Neural progenitor cell (in vitro differentiated cells): ENCODE measurements around the gene PLXDC2. TPM values are rescaled to one million over a fixed set of nuclear protein-coding genes. Genes with fewer than 3 reads are reported as not detected.
A peak's percentile ranks its signal among the peaks of the same experiment; 100 is the strongest.

Experiments
- DNase-seq: peaks from one replicate; pipeline ENCODE4 v3.0.0-alpha.2; 2016; ENCODE audit warnings: low spot score
- H2AFZ ChIP-seq: fragments of 200-600 bp; sonication (generic); replicated peaks from 2 replicates; pipeline ENCODE4 v1.6.1; 2016; ENCODE audit warnings: antibody characterized with exemption
- H3F3A ChIP-seq: fragments of 200-600 bp; sonication (generic); 2 replicates; pipeline ENCODE4 v1.6.1; 2016; ENCODE audit warnings: antibody characterized with exemption, low read depth
- H3K27ac ChIP-seq: fragments of 200-600 bp; sonication (generic); 2 replicates; pipeline ENCODE4 v1.5.1; 2016; ENCODE audit warnings: mild to moderate bottlenecking
- H3K27me3 ChIP-seq: fragments of 200-600 bp; sonication (generic); 2 replicates; pipeline ENCODE4 v1.6.1; 2016; ENCODE audit warnings: mild to moderate bottlenecking, moderate library complexity
- H3K36me3 ChIP-seq: fragments of 200-600 bp; sonication (generic); 2 replicates; pipeline ENCODE4 v1.5.1; 2016
- H3K4me1 ChIP-seq: fragments of 200-600 bp; sonication (generic); 2 replicates; pipeline ENCODE4 v1.6.1; 2016; ENCODE audit warnings: mixed run types
- H3K4me2 ChIP-seq: fragments of 200-600 bp; sonication (generic); 2 replicates; pipeline ENCODE4 v1.6.1; 2016
- H3K4me3 ChIP-seq: fragments of 200-600 bp; sonication (generic); 2 replicates; pipeline ENCODE4 v1.5.1; 2016
- H3K79me2 ChIP-seq: fragments of 200-600 bp; sonication (generic); 2 replicates; pipeline ENCODE4 v1.6.1; 2016; ENCODE audit warnings: low read depth
- H3K9ac ChIP-seq: fragments of 200-600 bp; sonication (generic); 2 replicates; pipeline ENCODE4 v1.6.1; 2016
- H3K9me3 ChIP-seq: fragments of 200-600 bp; sonication (generic); 2 replicates; pipeline ENCODE4 v1.5.1; 2016; ENCODE audit warnings: low read depth
- H4K20me1 ChIP-seq: fragments of 200-600 bp; sonication (generic); 2 replicates; pipeline ENCODE4 v1.6.1; 2016; ENCODE audit warnings: low read depth
- H3K27ac Mint-ChIP-seq: 3 replicates; pipeline ENCODE4 v1.8.0; 2021; ENCODE audit warnings: mixed read lengths
- H3K27me3 Mint-ChIP-seq: 2 replicates; pipeline ENCODE4 v1.8.0; 2022; ENCODE audit warnings: low read depth, mild to moderate bottlenecking, inconsistent platforms, moderate library complexity, mixed read lengths; ENCODE audit not compliant: insufficient read depth
- H3K36me3 Mint-ChIP-seq: 3 replicates; pipeline ENCODE4 v1.8.0; 2021; ENCODE audit warnings: mixed read lengths
- H3K4me1 Mint-ChIP-seq: 3 replicates; pipeline ENCODE4 v1.8.0; 2021; ENCODE audit warnings: mixed read lengths
- H3K4me3 Mint-ChIP-seq: 3 replicates; pipeline ENCODE4 v1.8.0; 2021; ENCODE audit warnings: mild to moderate bottlenecking, moderate library complexity, mixed read lengths
- H3K9me3 Mint-ChIP-seq: 3 replicates; pipeline ENCODE4 v1.8.0; 2020; ENCODE audit warnings: mixed read lengths
- EZH2 ChIP-seq: fragments of 200-600 bp; sonication (generic); IDR thresholded peaks from 2 replicates; pipeline ENCODE4 v1.6.1; 2017; ENCODE audit warnings: antibody characterized with exemption, mild to moderate bottlenecking, moderate library complexity
- EZH2phosphoT487 ChIP-seq: fragments of 200-600 bp; sonication (generic); IDR thresholded peaks from 2 replicates; pipeline ENCODE4 v1.6.1; 2017; ENCODE audit warnings: antibody characterized with exemption
- total RNA-seq: library from RNA; depleted of rRNA; stranded (reverse); fragments of >200 nt; gene quantifications from 2 replicates; pipeline ENCODE4 v1.2.3, GENCODE V29; 2015; ENCODE audit warnings: low replicate concordance
- TF ChIP-seq, protein P1 (sequence below): fragments of 200-600 bp; sonication (generic); IDR thresholded peaks from 2 replicates; pipeline ENCODE4 v1.5.1; 2017; ENCODE audit warnings: antibody characterized with exemption, mild to moderate bottlenecking

The PLXDC2 gene
- total RNA-seq, 1 donor from 2014 or later = 44.2 TPM

DNA sequence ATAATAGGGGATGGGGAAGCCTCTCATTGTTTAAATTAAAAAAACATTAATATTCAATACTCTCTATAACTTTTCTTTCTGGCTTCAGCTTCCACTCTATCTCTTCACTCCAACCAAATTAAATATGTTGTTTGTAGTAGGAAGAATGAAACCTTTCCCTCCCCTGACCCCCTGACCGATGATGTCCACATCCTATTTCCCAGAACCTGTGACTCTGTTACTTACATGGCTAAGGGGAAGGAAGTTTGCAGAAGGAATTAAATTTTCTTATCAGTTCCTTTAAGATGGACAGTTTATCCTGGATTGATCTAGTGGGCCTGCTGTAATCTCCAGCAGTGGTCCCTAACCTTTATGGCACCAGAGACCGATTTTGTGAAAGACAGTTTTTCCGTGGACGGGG is 130.0 kb downstream of the PLXDC2 start:
- peaks cover 3% of the 10 kb centered on the region for H3K27me3 Mint-ChIP-seq

DNA sequence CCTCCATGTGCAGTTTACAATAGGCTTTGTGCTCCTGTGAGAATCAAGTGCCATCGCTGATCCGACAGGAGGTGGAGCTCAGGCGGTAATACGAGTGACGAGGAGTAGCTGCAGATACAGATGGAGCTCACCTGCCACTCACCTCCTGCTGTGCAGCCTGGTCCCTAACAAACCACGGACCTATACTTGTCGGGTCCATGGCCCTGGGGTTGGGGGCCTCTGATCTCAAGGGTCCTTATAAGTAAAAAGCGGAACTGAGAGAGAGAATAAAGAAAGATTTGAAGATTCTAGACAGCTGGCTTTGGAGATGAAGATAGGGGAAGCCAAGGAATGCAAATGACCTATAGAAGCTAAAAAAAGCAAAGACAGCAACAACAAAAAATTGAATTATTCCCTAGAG is 130.6 kb downstream of the PLXDC2 start:
- TF ChIP-seq EZH2 (no peak), EZH2phosphoT487 (no peak)
- TF ChIP-seq, protein P1, sequence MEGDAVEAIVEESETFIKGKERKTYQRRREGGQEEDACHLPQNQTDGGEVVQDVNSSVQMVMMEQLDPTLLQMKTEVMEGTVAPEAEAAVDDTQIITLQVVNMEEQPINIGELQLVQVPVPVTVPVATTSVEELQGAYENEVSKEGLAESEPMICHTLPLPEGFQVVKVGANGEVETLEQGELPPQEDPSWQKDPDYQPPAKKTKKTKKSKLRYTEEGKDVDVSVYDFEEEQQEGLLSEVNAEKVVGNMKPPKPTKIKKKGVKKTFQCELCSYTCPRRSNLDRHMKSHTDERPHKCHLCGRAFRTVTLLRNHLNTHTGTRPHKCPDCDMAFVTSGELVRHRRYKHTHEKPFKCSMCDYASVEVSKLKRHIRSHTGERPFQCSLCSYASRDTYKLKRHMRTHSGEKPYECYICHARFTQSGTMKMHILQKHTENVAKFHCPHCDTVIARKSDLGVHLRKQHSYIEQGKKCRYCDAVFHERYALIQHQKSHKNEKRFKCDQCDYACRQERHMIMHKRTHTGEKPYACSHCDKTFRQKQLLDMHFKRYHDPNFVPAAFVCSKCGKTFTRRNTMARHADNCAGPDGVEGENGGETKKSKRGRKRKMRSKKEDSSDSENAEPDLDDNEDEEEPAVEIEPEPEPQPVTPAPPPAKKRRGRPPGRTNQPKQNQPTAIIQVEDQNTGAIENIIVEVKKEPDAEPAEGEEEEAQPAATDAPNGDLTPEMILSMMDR = no peak
- no peaks in the 10 kb centered on the region for H3F3A ChIP-seq
- H3K36me3 Mint-ChIP-seq = peaks cover 34% of the 10 kb centered on the region
- peaks cover under 1% of the 10 kb centered on the region for H3K4me1 ChIP-seq
- no peak overlapping the region for H3K4me3 ChIP-seq
- H3K27me3 Mint-ChIP-seq = peaks cover 3% of the 10 kb centered on the region
- H3K4me1 Mint-ChIP-seq = peaks cover 2% of the 10 kb centered on the region
- no peak overlapping the region for H3K27ac ChIP-seq
- H3K9me3 Mint-ChIP-seq = peaks cover 17% of the 10 kb centered on the region
- no peaks in the 10 kb centered on the region for H3K27me3 ChIP-seq
- no peak overlapping the region for H3K9ac ChIP-seq
- no peak overlapping the region for H3K4me2 ChIP-seq
- peaks cover 1% of the 10 kb centered on the region for H4K20me1 ChIP-seq
- DNase-seq = no peak
- H2AFZ ChIP-seq = no peak overlapping the region
- H3K79me2 ChIP-seq = peaks cover 45% of the 10 kb centered on the region
- H3K9me3 ChIP-seq = no peaks in the 10 kb centered on the region
- no peak overlapping the region for H3K27ac Mint-ChIP-seq
- no peak overlapping the region for H3K4me3 Mint-ChIP-seq
- no peaks in the 10 kb centered on the region for H3K36me3 ChIP-seq

More for the DNA sequence above, 130.0 kb downstream of the PLXDC2 start:
- Histone ChIP-seq H3K27ac (no peak overlapping the region), H3K9me3 (no peaks in the 10 kb centered on the region), H3F3A (peaks cover 3% of the 10 kb centered on the region), H3K79me2 (peaks cover 50% of the 10 kb centered on the region), H3K4me1 (peaks cover 6% of the 10 kb centered on the region), H3K4me3 (no peak overlapping the region), H4K20me1 (peaks cover 7% of the 10 kb centered on the region), H2AFZ (no peak overlapping the region), H3K27me3 (no peaks in the 10 kb centered on the region), H3K36me3 (no peaks in the 10 kb centered on the region), H3K9ac (no peak overlapping the region), H3K4me2 (no peak overlapping the region)
- DNase-seq = no peak
- peaks cover 17% of the 10 kb centered on the region for H3K9me3 Mint-ChIP-seq
- peak overlapping the region; percentile 30 for H3K27ac Mint-ChIP-seq
- no peak for TF ChIP-seq EZH2
- TF ChIP-seq EZH2phosphoT487 = no peak
- TF ChIP-seq, protein P1 = no peak
- peaks cover 34% of the 10 kb centered on the region for H3K36me3 Mint-ChIP-seq
- H3K4me1 Mint-ChIP-seq = peaks cover 7% of the 10 kb centered on the region
- no peak overlapping the region for H3K4me3 Mint-ChIP-seq

DNA sequence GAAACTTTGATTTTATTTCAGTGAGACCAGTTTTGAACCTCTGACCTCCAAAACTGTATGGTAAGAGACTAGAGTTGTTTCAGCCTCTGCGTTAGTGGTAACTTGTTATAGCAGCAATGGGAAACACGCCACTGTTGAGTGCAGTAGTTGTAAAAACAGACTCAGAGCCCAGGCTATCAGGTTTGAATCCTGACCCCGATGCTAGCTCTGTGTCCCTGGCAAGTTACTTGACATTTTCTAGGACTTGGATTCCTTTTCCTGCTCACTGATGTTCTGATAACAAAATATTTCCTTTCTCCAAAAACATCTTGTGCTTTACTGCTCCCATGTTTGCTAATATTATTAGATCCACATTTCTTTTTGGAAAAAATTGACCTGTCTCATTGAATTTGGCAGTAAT is 131.0 kb downstream of the PLXDC2 start:
- Histone ChIP-seq H3K9ac (no peak overlapping the region), H3K4me1 (no peaks in the 10 kb centered on the region), H3K4me3 (no peak overlapping the region), H2AFZ (no peak overlapping the region), H3K4me2 (no peak overlapping the region), H3K36me3 (no peaks in the 10 kb centered on the region), H3K27me3 (no peaks in the 10 kb centered on the region), H3F3A (no peaks in the 10 kb centered on the region), H3K27ac (no peak overlapping the region), H3K9me3 (no peaks in the 10 kb centered on the region), H3K79me2 (peaks cover 41% of the 10 kb centered on the region), H4K20me1 (no peaks in the 10 kb centered on the region)
- peaks cover 3% of the 10 kb centered on the region for H3K27me3 Mint-ChIP-seq
- peaks cover 2% of the 10 kb centered on the region for H3K4me1 Mint-ChIP-seq
- H3K27ac Mint-ChIP-seq = no peak overlapping the region
- H3K9me3 Mint-ChIP-seq = peaks cover 17% of the 10 kb centered on the region
- no peak for DNase-seq
- TF ChIP-seq, protein P1 = no peak
- TF ChIP-seq EZH2phosphoT487 (no peak), EZH2 (no peak)
- no peak overlapping the region for H3K4me3 Mint-ChIP-seq
- peaks cover 34% of the 10 kb centered on the region for H3K36me3 Mint-ChIP-seq
